OCI-LY1 (cell line): Measurements from ENCODE around the gene CRYGS.

Source experiments
- H2AFZ ChIP-seq: fragments of 200-600 bp; sonication (generic), shearing (Covaris generic); 2 replicates; pipeline ENCODE4 v1.6.0; 2014; ENCODE audit warnings: antibody characterized with exemption, mild to moderate bottlenecking, low read length
- H3F3A ChIP-seq: fragments of 200-600 bp; sonication (generic), shearing (Covaris generic); 2 replicates; pipeline ENCODE4 v1.6.0; 2014; ENCODE audit warnings: mild to moderate bottlenecking, antibody characterized with exemption, low read length, moderate library complexity; ENCODE audit not compliant: insufficient read depth
- H3K27ac ChIP-seq: fragments of 200-600 bp; sonication (generic); 2 replicates; pipeline ENCODE4 v1.5.1; 2014; ENCODE audit warnings: low read length, mixed run types, mild to moderate bottlenecking, low read depth; ENCODE audit not compliant: poor library complexity, severe bottlenecking
- H3K27me3 ChIP-seq: fragments of 200-600 bp; sonication (generic); 2 replicates; pipeline ENCODE4 v1.6.0; 2014; ENCODE audit warnings: antibody characterized with exemption, mild to moderate bottlenecking, low read length, moderate library complexity; ENCODE audit not compliant: insufficient read depth
- H3K36me3 ChIP-seq: fragments of 200-600 bp; sonication (generic); 2 replicates; pipeline ENCODE4 v1.6.1; 2014; ENCODE audit warnings: mild to moderate bottlenecking, antibody characterized with exemption, low read length, moderate library complexity, mixed read lengths; ENCODE audit not compliant: insufficient read depth
- H3K4me1 ChIP-seq: fragments of 200-600 bp; sonication (generic); 2 replicates; pipeline ENCODE4 v1.5.1; 2014; ENCODE audit warnings: mild to moderate bottlenecking, low read length, moderate library complexity; ENCODE audit not compliant: insufficient read depth, severe bottlenecking
- H3K4me2 ChIP-seq: fragments of 200-600 bp; sonication (generic), shearing (Covaris generic); 2 replicates; pipeline ENCODE4 v1.6.1; 2014; ENCODE audit warnings: low read length
- H3K4me3 ChIP-seq: fragments of 200-600 bp; sonication (generic); 2 replicates; pipeline ENCODE4 v1.5.1; 2014; ENCODE audit warnings: low read length, low read depth, mild to moderate bottlenecking, mixed read lengths; ENCODE audit not compliant: poor library complexity, severe bottlenecking
- H3K79me2 ChIP-seq: fragments of 200-600 bp; shearing (Covaris generic); 2 replicates; pipeline ENCODE4 v1.6.1; 2016; ENCODE audit warnings: mixed run types, low read length, mixed read lengths; ENCODE audit not compliant: insufficient read depth
- H3K9ac ChIP-seq: fragments of 200-600 bp; sonication (generic), shearing (Covaris generic); 2 replicates; pipeline ENCODE4 v1.6.1; 2014; ENCODE audit warnings: mild to moderate bottlenecking, low read length, mixed read lengths
- H3K9me2 ChIP-seq: fragments of 200-600 bp; sonication (generic), shearing (Covaris generic); 2 replicates; pipeline ENCODE4 v1.6.1; 2014; ENCODE audit warnings: low read depth, mild to moderate bottlenecking, low read length, mixed read lengths
- H3K9me3 ChIP-seq: fragments of 200-600 bp; shearing (Covaris generic); 2 replicates; pipeline ENCODE4 v1.6.1; 2014; ENCODE audit warnings: low read length, mixed read lengths
- H4K20me1 ChIP-seq: fragments of 200-600 bp; sonication (generic), shearing (Covaris generic); 2 replicates; pipeline ENCODE4 v1.6.0; 2016; ENCODE audit warnings: mild to moderate bottlenecking, low read length; ENCODE audit not compliant: insufficient read depth
- CTCF ChIP-seq: fragments of 200-600 bp; sonication (generic), shearing (Covaris generic); IDR thresholded peaks from 2 replicates; pipeline ENCODE4 v1.5.1; 2017; ENCODE audit warnings: mild to moderate bottlenecking, antibody characterized with exemption, low read length, moderate library complexity, mixed read lengths
- EZH2 ChIP-seq: fragments of 200-600 bp; sonication (generic), shearing (Covaris generic); IDR thresholded peaks from 2 replicates; pipeline ENCODE4 v1.8.0; 2017; ENCODE audit warnings: borderline replicate concordance, mixed run types, mild to moderate bottlenecking, antibody characterized with exemption, low read length, moderate library complexity, mixed read lengths

Gene CRYGS

GRCh38 chr3:186571644-186572013, 27.4 kb upstream of the CRYGS start:
- Histone ChIP-seq H3K9ac (peak overlapping the region; percentile 77), H4K20me1 (no peaks in the 10 kb centered on the region)

GRCh38 chr3:186570941-186571643, 26.9 kb upstream of the CRYGS start:
- peak overlapping the region; percentile 79 for H3K4me2 ChIP-seq
- TF ChIP-seq EZH2: no peak
- no peak for TF ChIP-seq CTCF
- peak overlapping the region; percentile 20 for H3K27ac ChIP-seq
- H2AFZ ChIP-seq: no peak overlapping the region
- peak overlapping the region; percentile 77 for H3K9ac ChIP-seq
- H3K27me3 ChIP-seq: no peaks in the 10 kb centered on the region
- H3K4me1 ChIP-seq: peaks cover 43% of the 10 kb centered on the region
- H3K79me2 ChIP-seq: peaks cover 27% of the 10 kb centered on the region
- H3K9me2 ChIP-seq: no peaks in the 10 kb centered on the region
- peaks cover 44% of the 10 kb centered on the region for H3K36me3 ChIP-seq
- H4K20me1 ChIP-seq: no peaks in the 10 kb centered on the region
- no peaks in the 10 kb centered on the region for H3K9me3 ChIP-seq
- peak overlapping the region; percentile 71 for H3K4me3 ChIP-seq
- H3F3A ChIP-seq: no peaks in the 10 kb centered on the region

More at GRCh38 chr3:186571644-186572013, 27.4 kb upstream of the CRYGS start:
- H3K27ac ChIP-seq: peak overlapping the region; percentile 20
- H3K4me1 ChIP-seq: peaks cover 37% of the 10 kb centered on the region
- no peaks in the 10 kb centered on the region for H3F3A ChIP-seq
- peaks cover 49% of the 10 kb centered on the region for H3K36me3 ChIP-seq
- H3K9me3 ChIP-seq: no peaks in the 10 kb centered on the region
- H3K79me2 ChIP-seq: peaks cover 23% of the 10 kb centered on the region
- H3K27me3 ChIP-seq: no peaks in the 10 kb centered on the region
- TF ChIP-seq CTCF: no peak
- TF ChIP-seq EZH2: no peak
- no peaks in the 10 kb centered on the region for H3K9me2 ChIP-seq
- peak overlapping the region; percentile 79 for H3K4me2 ChIP-seq
- H3K4me3 ChIP-seq: peak overlapping the region; percentile 71
- no peak overlapping the region for H2AFZ ChIP-seq

- H3K9ac ChIP-seq: peak within 1 kb of the TSS; percentile 77
- no peaks in the 10 kb centered on the region for H4K20me1 ChIP-seq
- H2AFZ ChIP-seq: no peak within 1 kb of the TSS
- no peaks in the 10 kb centered on the region for H3K9me2 ChIP-seq
- H3K27me3 ChIP-seq: no peaks in the 10 kb centered on the region
- no peaks in the 10 kb centered on the region for H3F3A ChIP-seq
- no peak for TF ChIP-seq EZH2
- H3K27ac ChIP-seq: peak within 1 kb of the TSS; percentile 24
- H3K79me2 ChIP-seq: peaks cover 27% of the 10 kb centered on the region
- H3K4me3 ChIP-seq: peak within 1 kb of the TSS; percentile 71
- H3K4me1 ChIP-seq: peaks cover 46% of the 10 kb centered on the region
- H3K4me2 ChIP-seq: peak within 1 kb of the TSS; percentile 79
- peaks cover 36% of the 10 kb centered on the region for H3K36me3 ChIP-seq
- no peaks in the 10 kb centered on the region for H3K9me3 ChIP-seq
Measured at GRCh38 chr3:186570096-186570940, 26.1 kb upstream of the CRYGS start, which contains the start of gene DNAJB11. TSS of gene DNAJB11 (plus strand) at chr3:186570720. CDS start at chr3:186570898, 178 bp downstream.
